OCI-M2 (cell line): ENCODE data around the gene MFF.
"Not testable (repeated sequence)": the region's sequence is repeated elsewhere in the genome, so short reads cannot be mapped to it uniquely, and the experiment has no call there.

Experiments
- DNase-seq: peaks from one replicate; lab custom pipeline; 2025; ENCODE audit not compliant: unreplicated experiment; lab: John Stamatoyannopoulos, UW

MFF gene

GRCh38 chr2:227376656-227377396 is 51.8 kb downstream of the MFF start:
- DNase-seq, result no peak

GRCh38 chr2:227377467-227378351 is 52.7 kb downstream of the MFF start:
- DNase-seq, result no peak

GRCh38 chr2:227378371-227378782 is 53.3 kb downstream of the MFF start:
- no peak for DNase-seq

- DNase-seq, result no peak
Measured at GRCh38 chr2:227379095-227379494, 54.0 kb downstream of the MFF start, which contains the start of gene TM4SF20. Gene TM4SF20, minus strand, starts transcription at chr2:227379306. Its CDS starts 38 bp downstream, at chr2:227379268.

GRCh38 chr2:227382241-227382835 is 57.3 kb downstream of the MFF start:
- not testable (repeated sequence) for DNase-seq

GRCh38 chr2:227383686-227384085 is 58.6 kb downstream of the MFF start:
- DNase-seq, result no peak

- DNase-seq, result no peak
Measured at GRCh38 chr2:227386630-227387029, 61.6 kb downstream of the MFF start.

- not testable (repeated sequence) for DNase-seq
Measured at GRCh38 chr2:227387583-227387982, 62.5 kb downstream of the MFF start, which contains the start of gene SCYGR1. Gene SCYGR1, minus strand, starts transcription at chr2:227387949. Its CDS starts 0 bp downstream, at chr2:227387949.

- no peak for DNase-seq
Measured at GRCh38 chr2:227388537-227389011, 63.5 kb downstream of the MFF start.

GRCh38 chr2:227389231-227389630 is 64.2 kb downstream of the MFF start:
- no peak for DNase-seq

- DNase-seq, result no peak
Measured at GRCh38 chr2:227389661-227390060, 64.6 kb downstream of the MFF start.

GRCh38 chr2:227390468-227391256 is 65.6 kb downstream of the MFF start:
- no peak for DNase-seq

GRCh38 chr2:227394401-227394800 is 69.3 kb downstream of the MFF start:
- DNase-seq, result no peak

GRCh38 chr2:227395556-227395955 is 70.5 kb downstream of the MFF start:
- no peak for DNase-seq

- no peak for DNase-seq
Measured at GRCh38 chr2:227397562-227397961, 72.5 kb downstream of the MFF start.

GRCh38 chr2:227398684-227399670 is 73.9 kb downstream of the MFF start:
- no peak for DNase-seq

GRCh38 chr2:227401550-227401949 is 76.5 kb downstream of the MFF start:
- no peak for DNase-seq

GRCh38 chr2:227402321-227402720 is 77.3 kb downstream of the MFF start:
- no peak for DNase-seq

GRCh38 chr2:227402959-227403358 is 77.9 kb downstream of the MFF start:
- DNase-seq, result no peak
